HG02884 (cell line): Measurements from ENCODE around the gene LRRC4C.

ENCODE experiments used
- ATAC-seq: cut with Tn5 transposase; IDR thresholded peaks from one replicate; pipeline ENCODE4 v1.9.1; 2021; ENCODE audit warnings: mild to moderate bottlenecking, moderate library complexity; ENCODE audit not compliant: unreplicated experiment

The LRRC4C gene

DNA sequence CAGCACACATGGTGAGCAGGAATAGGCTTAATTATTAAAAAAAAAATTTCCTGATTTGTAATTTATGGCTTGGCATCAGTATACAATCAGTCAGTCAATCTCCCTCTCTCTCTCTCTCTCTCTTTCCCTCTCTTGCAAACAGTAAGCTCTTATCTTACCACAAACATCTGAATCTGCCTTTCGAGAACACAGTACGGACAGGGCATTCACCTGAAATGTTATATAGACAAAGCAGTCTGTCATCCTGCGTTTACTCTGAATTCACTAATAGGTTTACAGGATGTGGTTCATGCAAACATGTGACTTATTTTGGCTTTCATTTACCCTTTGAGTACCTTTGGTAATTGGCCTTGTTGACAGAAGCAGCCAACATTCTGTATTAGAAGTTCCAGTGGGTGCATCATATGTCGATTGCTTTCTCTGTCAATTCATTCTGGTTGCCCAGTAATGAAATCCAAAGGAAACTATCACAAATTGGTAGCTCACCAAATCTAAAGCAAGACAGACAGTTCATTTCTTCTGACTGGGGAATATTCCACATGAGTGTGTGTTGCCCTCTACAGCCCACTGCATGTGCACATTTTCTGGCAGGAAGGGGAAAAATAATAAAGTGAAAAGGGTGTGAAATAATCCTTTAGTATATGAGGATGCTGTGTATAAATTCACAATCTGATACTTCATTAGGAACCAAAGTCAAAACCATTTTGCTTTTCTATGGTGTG lies 1058.2 kb downstream of the LRRC4C start:
- no peak for ATAC-seq

DNA sequence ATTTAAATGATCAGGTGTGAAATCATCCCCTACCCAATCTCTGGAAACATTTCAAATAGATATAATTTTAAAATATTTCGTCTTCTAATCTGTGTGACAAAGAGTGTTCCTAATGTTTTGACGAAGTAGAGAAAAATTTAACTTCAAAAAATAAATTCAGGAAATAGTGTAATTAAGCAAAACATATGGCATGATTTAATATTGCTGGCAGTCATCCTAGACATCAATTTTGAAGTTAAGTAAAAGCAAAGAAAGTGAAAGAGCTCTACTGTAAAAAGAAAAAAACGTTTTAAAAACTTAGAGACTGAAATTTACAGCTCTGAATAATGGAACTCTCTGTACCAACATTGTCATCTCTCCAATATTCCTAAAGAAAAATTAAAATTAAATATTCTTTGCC lies 1062.3 kb downstream of the LRRC4C start:
- no peak for ATAC-seq

DNA sequence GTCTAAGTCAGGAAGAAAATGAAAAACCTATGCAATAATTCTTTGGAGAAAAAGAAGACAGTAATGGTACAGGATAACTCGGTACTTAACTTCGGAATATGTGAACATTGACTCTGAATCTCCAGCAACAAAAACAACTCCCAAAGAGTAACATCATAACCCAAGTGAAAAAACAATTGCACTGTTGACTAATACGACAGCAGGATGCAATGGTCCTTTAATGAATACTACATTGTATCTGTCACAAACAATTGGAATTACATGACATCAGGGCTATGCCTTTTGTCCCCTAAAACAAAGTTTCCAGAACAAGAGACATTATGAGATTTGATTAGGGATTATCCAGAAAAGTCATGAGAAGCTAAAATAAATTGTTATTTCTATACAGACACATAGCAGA lies 1065.9 kb downstream of the LRRC4C start:
- ATAC-seq: no peak

DNA sequence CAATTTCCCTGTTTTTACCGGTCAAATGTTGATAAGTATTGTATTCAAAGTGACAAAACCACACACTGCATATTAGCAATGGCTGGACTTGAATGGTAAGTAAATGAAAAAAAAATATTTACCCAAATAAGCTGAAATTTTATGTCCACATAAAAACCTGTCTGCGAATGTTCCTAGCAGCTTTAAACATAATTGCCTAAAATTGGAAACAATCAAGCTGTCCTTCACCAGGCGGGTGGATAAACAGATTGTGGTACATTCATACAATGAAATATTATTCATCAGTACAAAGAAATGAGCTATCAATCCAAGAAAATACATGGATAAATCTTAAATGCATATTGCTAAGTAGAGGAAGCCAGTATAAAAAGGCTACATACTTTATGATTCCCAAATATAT lies 1067.8 kb downstream of the LRRC4C start:
- no peak for ATAC-seq

DNA sequence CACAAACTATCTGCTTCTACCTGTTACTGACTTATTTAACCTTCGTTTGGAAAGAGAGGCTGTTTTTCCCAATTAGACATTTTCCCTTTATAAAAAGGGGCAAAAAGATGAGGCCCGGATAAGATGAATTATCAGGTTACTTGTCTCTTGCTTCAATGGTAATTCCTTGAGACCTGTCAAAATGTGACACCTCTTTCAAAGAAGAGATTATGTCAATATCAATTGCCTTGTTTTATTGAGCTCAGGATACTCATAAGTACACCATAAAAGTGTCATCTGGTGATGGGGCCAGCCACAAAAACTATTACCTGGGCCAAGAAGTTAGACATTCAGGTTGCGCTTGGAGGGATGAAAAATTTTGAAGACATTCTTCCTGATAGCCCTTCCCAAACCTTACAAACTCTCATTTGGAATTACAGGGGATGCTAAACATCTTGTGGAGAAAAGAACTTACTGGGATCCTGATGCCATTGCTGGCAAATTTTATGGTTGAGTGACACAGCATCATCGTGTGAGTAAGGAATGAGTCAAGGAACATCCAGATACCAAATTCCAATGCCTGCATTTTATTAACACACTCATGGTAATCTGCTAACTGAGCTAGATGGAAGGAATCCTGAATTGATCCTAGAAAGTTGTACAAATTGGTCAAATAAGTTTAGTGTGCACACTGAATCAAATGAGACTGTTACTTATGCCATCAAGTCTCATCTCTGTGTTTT lies 1071.2 kb downstream of the LRRC4C start:
- no peak for ATAC-seq

DNA sequence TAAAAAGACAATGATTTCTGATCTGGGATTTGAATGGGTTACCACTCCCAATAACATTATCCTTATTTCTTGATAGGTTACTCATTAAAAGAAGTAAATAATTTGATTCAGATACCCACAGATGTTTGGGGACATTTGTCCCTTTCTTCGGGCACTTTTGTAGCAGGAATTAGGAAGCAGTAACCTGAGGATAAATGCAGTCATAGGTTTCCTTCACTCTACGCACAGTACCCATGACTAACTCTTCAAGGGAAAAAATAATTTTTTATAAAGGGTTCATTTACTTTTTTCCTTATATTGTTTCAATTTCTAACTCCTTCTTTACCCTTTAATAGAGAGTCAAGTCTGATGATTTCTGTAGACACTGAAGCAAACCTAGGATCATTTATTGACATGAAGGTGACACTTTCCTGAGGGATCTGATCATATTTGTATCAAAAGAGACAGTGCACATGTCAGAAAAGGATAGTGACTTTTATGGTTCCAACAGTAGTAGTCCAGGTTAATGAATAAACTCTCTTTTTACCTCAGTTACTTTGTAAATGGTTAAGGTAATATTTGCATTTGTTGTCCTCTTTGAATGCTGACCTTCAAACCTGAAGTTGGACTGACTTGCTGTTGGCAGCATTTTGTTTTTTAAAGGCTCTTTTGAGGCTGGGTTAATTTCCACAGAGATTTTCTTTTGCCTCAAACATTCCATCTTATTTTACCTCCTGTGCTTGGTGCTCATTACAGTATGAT lies 1072.0 kb downstream of the LRRC4C start:
- no peak for ATAC-seq

DNA sequence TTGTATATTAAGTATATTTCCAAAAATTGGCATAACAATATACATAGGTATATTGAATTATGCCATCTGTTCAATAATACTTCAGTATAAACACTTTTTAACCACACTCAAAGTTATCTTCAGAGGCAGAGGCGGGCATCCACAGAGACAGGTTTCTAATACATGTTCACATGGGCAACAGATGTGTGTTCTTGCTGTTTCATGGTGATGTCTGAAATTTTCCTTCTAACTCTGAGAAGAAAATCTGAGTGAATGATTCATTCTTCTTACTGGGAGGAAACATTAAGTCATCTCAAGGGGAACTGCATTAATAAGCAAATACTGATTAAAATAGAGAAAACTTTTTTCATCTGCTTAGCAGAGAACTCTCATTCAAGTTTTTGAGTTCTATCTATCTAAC lies 1074.5 kb downstream of the LRRC4C start:
- ATAC-seq: no peak

DNA sequence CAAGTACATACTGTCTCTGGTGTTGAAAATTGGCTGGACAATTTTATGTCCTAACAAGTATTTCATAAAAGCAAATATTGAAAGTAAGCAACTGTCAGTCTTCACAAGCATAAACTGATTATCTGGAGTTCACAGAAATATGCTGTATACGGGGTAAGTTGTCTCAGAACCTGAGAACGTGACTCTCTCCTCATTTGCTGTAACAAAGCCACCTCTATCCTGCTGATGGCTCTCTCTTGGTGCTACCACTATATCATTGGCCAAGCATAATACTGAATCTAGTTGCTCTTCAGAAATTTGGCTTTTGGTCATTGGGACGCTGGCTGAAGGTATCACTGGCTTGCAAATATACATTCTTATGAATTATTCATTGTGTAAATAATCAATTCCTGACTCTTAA lies 1078.0 kb downstream of the LRRC4C start:
- no peak for ATAC-seq

DNA sequence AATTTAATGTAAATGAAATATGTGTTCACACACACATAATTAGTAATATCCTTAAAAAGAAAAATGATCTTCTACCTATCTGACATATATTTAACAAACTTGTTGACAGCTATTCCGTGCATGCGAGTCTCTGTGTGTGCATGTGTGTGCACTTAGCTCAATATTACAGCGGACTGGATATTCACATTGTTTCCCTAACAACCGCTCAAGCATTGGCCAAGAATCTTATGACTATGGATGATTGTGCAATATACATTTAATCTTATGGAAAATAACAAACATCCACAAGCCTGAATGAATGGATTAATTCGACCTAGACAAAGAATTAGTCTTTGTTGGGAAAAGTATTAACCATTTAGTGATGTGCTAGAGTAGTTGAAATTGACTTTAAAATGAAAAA lies 1078.6 kb downstream of the LRRC4C start:
- ATAC-seq: no peak

DNA sequence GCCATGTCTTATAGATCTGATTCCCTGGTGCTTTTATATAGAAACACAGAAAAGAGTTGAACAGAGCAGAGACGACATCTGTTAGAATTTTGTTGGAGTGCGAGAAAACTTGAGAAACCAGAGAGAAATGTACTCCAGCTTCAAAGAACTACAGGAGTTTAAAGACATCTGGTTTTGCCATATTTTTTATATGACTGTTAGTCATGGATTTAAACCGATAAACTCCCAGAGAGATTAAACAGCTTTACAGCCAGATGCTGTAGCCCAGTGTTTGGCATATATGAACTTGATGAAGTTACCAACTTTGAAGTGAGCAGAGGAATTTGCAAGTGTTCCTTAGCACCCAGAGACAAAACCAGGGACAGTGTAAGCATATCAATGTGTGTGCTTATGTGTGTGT lies 1083.1 kb downstream of the LRRC4C start:
- no peak for ATAC-seq

DNA sequence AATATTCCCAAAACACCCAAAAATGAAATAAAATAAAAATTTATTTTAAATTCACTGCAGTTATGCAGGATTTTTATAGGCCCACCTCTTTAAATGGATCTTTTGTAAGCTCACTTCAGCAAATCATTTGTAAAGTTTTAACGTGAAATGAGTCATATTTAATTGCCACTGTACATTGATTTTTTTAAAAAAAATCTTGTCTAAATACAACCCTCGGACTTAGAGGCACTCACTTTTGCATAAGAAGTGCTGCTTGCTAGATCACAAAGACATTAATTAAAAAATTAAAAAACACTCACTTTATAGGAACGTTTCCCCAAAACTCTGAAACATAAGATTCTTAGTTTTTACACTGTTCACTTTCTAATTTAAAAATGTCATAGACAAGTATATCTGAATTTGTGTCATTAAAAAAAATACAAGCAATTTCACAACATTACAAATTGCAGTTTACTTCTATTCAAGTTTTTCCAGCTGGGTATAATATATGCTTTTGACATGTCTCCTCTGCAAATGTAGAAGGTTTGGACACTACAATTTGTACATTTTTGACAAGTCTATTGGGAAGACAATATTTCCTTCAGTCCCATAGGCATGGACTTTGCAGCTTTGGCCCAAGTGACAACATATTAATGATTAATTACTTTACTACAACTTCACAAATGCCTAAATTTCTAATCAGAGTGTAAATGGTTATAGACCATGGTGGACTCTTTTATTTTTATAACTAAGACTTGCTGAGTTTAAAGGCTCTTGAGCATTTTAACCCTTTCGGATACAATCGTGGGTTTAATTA lies 1088.4 kb downstream of the LRRC4C start:
- no peak for ATAC-seq

DNA sequence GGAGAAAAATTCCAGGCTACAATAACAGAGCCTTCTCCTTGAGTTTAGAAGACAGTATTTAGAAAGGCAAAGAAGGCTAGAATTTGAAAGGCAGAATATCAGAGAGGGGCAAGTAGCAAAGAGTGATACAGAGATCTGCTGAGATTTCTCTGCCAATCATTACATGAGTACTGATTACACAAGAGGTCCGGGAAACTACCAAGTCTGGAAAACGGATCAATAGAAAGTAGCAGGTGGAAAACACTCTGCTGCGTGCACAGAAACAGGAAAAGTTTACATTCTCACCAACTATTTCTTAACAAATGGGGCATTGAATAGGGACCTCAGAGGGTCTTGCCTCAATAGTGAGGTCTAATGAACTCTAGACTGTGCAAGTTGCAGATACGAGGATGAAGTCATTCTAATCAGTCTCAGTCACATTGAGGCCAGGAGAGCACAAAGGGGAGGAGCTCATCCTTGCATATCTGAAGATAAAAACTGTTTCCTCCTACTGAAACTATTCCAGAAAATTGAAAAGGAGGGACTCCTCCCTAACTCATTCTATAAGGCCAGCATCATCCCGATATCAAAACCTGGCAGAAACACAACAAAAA lies 1099.2 kb downstream of the LRRC4C start:
- ATAC-seq: no peak

DNA sequence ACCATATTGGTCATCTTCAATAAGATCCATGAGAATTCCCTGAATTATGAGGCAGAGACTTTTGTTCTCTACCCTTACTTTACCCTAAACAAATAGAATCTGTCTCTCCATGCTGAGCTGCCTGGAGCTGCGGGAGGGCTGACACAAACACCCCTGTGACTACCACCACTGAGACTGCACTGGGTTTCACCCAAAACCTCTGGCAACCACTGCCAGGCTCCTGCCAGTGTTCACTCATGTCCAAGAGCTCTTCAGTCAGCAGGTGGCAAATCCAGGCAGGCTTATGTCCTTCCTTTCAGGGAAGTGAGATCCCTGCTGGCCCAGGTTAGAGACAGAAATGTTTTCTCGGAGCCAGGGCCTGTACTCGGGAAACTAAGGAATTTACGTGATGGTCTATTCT lies 1105.3 kb downstream of the LRRC4C start:
- no peak for ATAC-seq

DNA sequence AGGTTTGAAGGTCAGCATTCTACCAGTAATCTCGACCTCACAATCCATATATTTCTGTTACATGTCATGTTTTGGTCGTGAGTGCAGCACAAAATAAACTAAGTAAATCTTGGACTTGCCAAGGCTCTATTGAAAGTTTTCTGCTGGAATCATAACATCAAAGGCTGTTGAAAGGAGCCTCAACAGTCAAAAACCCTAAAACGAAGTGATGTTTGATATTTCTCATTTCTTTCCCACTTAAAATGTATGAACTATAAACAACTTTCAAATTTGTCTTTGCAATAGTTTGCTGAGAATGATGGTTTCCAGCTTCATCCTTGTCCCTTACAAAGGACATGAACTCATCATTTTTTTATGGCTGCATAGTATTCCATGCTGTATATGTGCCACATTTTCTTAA lies 1118.5 kb downstream of the LRRC4C start:
- no peak for ATAC-seq

DNA sequence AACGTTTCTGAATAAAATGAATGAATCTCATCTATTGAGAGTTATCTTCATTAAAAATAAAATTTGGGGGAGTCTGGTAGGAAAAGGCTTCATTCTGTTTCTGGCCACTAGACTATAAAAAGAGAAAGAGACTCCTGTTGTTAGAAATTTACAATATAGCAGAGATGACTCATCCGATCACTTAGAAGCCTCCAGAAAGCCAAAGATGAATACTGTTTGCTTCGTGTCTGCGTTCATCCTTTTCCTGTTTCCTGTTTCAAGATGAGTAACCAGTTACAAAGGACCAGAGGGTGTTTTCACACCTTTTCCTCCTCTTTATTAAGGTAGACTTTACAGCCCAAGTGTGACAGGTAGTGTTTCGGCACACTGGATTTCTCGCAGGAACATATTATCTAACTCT lies 1120.7 kb downstream of the LRRC4C start:
- ATAC-seq: no peak

DNA sequence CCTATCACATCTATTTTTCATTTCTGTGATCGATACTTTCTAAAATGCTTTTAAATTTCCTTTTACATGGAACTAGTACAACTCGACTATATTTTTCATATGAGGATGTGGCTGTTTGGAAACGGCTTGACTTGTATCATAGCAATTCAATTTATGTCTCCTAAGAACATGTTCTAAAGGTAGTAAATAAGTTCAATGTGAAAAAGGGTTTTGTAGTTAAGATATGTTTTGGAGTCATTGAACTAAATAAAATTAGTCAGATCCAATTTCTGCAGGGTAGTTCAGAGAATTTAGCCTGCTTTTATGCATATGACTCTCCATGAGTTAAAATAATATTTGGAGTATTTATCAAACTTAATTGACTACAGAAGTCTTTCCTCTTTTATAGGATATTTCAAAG lies 1121.4 kb downstream of the LRRC4C start:
- no peak for ATAC-seq

DNA sequence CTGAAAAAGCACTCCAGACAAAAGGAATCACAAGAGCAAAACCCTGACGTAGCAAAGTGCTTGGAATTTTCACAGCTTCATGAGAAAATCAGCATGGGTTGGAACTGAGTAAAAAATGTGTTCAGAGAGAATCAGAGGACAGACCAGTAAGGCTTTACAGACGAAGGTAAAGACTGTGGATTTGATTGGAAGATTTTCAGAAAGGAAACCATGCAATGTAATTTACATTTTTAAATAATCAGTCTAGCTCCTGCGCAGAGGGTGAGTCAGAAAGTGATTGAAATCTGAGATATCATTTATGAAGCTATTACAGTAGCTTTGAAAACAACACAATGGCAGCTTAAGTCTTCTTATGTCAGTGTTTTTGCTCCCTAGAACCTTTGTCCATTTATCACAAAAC lies 1122.3 kb downstream of the LRRC4C start:
- no peak for ATAC-seq

DNA sequence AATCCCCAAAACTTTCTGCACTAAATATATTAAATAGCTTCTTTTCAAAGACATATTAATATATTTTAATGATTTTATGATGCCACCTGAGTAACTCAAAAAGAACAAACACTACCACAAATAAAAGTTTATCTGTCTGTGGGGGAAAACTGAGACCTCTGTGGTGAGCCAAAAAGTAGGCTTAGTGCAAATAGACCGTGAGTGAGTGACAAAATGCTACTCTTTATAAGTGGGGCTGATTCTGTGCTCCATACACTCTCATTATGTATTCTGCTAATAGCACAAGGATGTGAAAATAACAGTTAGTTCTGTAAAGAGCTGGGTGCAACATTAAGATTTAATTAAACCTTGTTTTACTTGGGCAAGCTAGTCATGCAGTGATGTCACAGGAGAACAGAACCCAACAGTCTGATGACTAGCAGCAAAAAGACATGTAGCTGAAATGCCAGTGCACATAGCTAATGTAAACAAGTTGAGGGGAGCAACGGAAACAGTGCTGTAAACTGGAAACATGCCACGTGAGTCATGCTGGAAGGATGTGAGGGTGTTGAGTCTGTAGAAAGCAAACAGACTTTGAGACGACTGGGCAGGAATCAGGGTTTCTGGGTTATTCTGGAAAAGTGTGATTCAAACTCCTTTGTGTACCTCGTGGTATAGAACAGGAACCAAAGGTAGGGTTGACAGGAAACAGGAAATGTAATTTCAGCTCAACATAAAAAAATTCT lies 1130.4 kb downstream of the LRRC4C start:
- ATAC-seq: no peak

DNA sequence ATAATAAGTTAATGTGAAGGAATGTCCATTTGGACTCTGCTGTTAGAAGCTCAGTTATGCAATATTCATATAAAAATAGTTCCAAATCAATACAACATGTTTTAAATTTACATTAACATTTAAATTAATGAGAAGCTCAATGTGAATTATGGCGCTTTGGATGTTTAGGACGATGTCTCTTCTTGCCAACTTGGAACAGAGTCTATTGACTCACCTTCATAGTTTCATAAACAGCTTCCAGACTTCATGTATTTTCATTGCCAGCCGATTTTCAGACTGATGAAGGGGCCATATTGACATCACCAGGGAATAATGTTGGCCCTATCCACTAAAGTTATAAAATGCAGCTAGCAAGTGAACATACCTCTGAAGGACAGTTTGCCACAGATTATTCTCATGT lies 1136.2 kb downstream of the LRRC4C start:
- no peak for ATAC-seq

DNA sequence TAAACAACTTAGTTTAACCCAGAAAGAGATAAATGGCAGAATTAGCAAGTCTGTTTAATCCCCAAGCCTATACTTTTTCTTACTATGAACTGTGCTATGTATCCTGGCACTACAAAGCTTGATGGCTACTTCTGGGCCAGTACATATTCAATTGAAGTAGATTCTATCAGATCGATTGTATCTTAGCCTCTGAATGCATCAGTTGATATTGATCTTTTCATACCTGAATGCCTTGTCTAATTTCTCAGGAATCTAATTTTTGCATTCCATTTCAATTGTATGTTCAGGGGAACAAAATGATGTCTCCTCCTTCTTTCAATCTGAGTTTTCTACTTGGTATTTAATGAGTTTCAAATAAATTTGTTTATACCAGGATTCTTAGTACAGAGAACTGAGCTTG lies 1137.9 kb downstream of the LRRC4C start:
- no peak for ATAC-seq
